ENCODE measurements around the gene ZBED1. TPM values are rescaled to one million over a fixed set of nuclear protein-coding genes. Genes with fewer than 3 reads are reported as not detected.
"Not testable (repeated sequence)": the region's sequence is repeated elsewhere in the genome, so short reads cannot be mapped to it uniquely, and the experiment has no call there.

Gene ZBED1
- total and polyA plus RNA-seq, 8 donors, result 11.9 to 39.5 (median 26.2) TPM

DNA sequence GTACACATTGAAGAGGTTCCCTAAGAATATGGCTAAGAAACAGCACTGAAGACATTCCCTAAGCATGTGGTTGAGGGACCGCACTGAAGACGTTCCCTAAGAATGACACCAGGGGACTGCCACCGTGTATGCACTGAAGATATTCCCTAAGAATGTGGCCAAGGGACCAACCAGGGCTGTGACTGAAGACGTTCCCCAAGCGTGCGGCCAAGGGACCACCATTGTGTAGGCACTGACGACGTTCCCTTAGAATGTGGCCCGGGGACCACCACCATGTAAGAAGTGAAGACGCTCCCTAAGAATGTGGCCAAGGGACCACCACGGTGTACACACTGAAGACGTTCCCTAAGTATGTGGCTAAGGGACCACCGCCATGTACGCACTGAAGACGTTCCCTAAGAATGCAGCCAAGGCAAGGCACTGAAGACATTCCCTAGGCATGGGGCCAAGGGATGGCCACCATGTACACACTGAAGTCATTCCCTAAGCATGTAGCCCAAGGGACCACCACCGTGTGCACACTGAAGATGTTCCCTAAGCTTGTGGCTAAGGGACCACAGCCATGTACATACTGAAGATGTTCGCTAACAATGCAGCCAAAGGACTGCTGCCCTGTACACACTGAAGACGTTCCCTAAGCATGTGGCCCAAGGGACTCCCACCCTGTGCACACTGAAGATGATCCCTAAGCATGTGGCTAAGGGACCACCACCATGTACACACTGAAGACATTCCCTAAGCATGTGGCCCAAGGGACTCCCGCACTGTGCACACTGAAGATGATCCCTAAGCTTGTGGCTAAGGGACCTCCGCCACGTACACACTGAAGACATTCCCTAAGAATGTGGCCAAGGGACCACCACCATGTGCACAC is 22.0 kb downstream of the ZBED1 start:
- 87 to 93% methylated on average over 21 of the region's 21 CpGs for WGBS, 2 donors
- DNase-seq (peak in 1 of 6 donors; percentile 21), FAIRE-seq (no peak), ATAC-seq (no peak)
- Histone ChIP-seq H3K4me1 (no peaks in the 10 kb centered on the region), H3K4me3 (no peak overlapping the region), H3K36me3 (no peaks in the 10 kb centered on the region), H3K9me3 (no peaks in the 10 kb centered on the region), H3K27me3 (no peaks in the 10 kb centered on the region), H3K27ac (no peak overlapping the region)
- TF ChIP-seq, protein P1, sequence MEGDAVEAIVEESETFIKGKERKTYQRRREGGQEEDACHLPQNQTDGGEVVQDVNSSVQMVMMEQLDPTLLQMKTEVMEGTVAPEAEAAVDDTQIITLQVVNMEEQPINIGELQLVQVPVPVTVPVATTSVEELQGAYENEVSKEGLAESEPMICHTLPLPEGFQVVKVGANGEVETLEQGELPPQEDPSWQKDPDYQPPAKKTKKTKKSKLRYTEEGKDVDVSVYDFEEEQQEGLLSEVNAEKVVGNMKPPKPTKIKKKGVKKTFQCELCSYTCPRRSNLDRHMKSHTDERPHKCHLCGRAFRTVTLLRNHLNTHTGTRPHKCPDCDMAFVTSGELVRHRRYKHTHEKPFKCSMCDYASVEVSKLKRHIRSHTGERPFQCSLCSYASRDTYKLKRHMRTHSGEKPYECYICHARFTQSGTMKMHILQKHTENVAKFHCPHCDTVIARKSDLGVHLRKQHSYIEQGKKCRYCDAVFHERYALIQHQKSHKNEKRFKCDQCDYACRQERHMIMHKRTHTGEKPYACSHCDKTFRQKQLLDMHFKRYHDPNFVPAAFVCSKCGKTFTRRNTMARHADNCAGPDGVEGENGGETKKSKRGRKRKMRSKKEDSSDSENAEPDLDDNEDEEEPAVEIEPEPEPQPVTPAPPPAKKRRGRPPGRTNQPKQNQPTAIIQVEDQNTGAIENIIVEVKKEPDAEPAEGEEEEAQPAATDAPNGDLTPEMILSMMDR (IDR thresholded peaks at IDR 0.05), result no peak
- intact Hi-C loops (cut with DNase I), result no loop called here

DNA sequence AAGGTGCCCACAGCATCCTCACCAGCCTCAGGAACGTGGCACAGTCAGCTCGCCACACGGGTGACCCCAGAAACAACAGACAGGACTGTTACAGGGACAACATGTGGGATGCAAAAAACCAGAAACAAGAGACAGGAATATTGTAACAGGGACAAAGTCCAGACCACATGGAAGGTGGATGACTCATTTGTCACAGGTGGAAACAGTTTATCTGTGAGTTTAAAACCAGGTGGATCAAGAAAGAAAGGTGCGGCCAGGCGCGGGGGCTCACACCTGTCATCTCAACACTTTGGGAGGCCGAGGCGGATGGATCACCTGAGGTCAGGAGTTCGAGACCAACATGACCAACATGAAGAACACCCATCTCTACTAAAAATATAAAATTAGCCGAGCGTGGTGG is 23.5 kb downstream of the ZBED1 start:
- ATAC-seq, result peak; percentile 16 to 63 (median 61)
- intact Hi-C loops (cut with DNase I); H3K9me3 ChIP-seq; H3K27me3 ChIP-seq; FAIRE-seq; H3K36me3 ChIP-seq; H3K4me3 ChIP-seq: not testable (repeated sequence)
- peak in 1 of 6 donors; percentile 56 for DNase-seq
- Histone ChIP-seq H3K4me1 (peaks cover 0 to 13% (median 4%) of the 10 kb centered on the region in 3 donors), H3K27ac (peak overlapping the region in 1 of 4 donors; percentile 47)
- 61 to 70% methylated on average over 11 of the region's 11 CpGs for WGBS, 2 donors

GRCh38 chrX:2474963-2475726 is 25.6 kb downstream of the ZBED1 start:
- Histone ChIP-seq H3K27ac (no peak overlapping the region), H3K4me1 (peaks cover 0 to 13% (median 5%) of the 10 kb centered on the region in 3 donors), H3K4me3 (no peak overlapping the region), H3K36me3 (no peaks in the 10 kb centered on the region), H3K27me3 (no peaks in the 10 kb centered on the region), H3K9me3 (no peaks in the 10 kb centered on the region)
- TF ChIP-seq, protein P1 (IDR thresholded peaks at IDR 0.05), result no peak
- intact Hi-C loops (cut with DNase I), result no loop called here
- 92 to 94% methylated on average over 18 of the region's 18 CpGs for WGBS, 2 donors
- DNase-seq (peak in 1 of 6 donors; percentile 27), FAIRE-seq (no peak), ATAC-seq (no peak)

- no peak overlapping the region for H3K27ac ChIP-seq
- no peaks in the 10 kb centered on the region for H3K36me3 ChIP-seq
- WGBS, 2 donors, result 85 to 95% methylated on average over 20 of the region's 20 CpGs
- no peak for FAIRE-seq
- intact Hi-C loops (cut with DNase I), result no loop called here
- peaks cover 0 to 13% (median 5%) of the 10 kb centered on the region in 3 donors for H3K4me1 ChIP-seq
- TF ChIP-seq, protein P1 (IDR thresholded peaks at IDR 0.05), result no peak
- no peak for ATAC-seq
- H3K9me3 ChIP-seq, result no peaks in the 10 kb centered on the region
- H3K27me3 ChIP-seq, result no peaks in the 10 kb centered on the region
- no peak overlapping the region for H3K4me3 ChIP-seq
- peak in 1 of 6 donors; percentile 24 for DNase-seq
Observed at GRCh38 chrX:2474280-2474962, 26.4 kb downstream of the ZBED1 start.

DNA sequence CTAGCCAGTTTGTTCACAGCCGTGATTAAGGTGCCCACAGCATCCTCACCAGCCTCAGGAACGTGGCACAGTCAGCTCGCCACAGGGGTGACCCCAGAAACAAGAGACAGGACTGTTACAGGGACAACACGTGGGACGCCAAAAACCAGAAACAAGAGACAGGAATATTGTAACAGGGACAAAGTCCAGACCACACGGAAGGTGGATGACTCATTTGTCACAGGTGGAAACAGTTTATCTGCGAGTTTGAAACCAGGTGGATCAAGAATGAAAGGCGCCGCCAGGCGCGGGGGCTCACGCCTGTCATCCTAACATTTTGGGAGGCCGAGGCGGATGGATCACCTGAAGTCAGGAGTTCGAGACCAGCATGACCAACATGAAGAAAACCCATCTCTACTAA is 27.7 kb downstream of the ZBED1 start:
- FAIRE-seq; intact Hi-C loops (cut with DNase I); H3K27me3 ChIP-seq; H3K9me3 ChIP-seq; H3K4me3 ChIP-seq; H3K36me3 ChIP-seq: not testable (repeated sequence)
- DNase-seq (peak in 5 of 6 donors; percentile 40 to 72 (median 58)), ATAC-seq (peak; percentile 51 to 89 (median 78))
- H3K4me1 ChIP-seq, result peaks cover 0 to 13% (median 5%) of the 10 kb centered on the region in 3 donors
- 17 to 30% methylated on average over 15 of the region's 15 CpGs for WGBS, 2 donors
- peak overlapping the region in 2 of 4 donors; percentile 31 to 82 for H3K27ac ChIP-seq
